Measurements from ENCODE around the gene FAM171A1.
"Not testable (repeated sequence)": the region's sequence is repeated elsewhere in the genome, so short reads cannot be mapped to it uniquely, and the experiment has no call there.

FAM171A1 gene

DNA sequence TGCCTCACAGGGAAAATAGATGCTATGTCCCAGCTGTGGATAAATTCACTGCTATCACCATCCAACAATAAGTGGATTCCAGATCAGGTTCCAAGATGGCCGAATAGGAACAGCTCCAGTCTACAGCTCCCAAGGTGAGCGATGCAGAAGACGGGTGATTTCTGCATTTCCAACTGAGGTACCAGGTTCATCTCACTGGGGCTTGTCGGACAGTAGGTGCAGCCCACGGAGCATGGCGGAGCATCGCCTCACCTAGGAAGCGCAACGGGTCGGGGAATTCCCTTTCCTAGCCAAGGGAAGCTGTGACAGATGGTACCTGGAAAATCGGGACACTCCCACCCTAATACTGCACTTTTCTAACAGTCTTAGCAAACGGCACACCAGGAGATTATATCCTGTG lies 101.3 kb downstream of the FAM171A1 start:
- H3K9ac ChIP-seq (ENCODE audit: low read length); H3K27me3 ChIP-seq (replicated peaks; ENCODE audit: control insufficient read depth, insufficient read depth, low read length); H3K36me3 ChIP-seq (ENCODE audit: control insufficient read depth, insufficient read depth, low read length, severe bottlenecking); H3K4me3 ChIP-seq (ENCODE audit: low read length); DNase-seq (ENCODE audit: low read depth); H3K4me1 ChIP-seq (ENCODE audit: control insufficient read depth, insufficient read depth, low read length); H3K9me3 ChIP-seq (ENCODE audit: control insufficient read depth, low read length): not testable (repeated sequence)

DNA sequence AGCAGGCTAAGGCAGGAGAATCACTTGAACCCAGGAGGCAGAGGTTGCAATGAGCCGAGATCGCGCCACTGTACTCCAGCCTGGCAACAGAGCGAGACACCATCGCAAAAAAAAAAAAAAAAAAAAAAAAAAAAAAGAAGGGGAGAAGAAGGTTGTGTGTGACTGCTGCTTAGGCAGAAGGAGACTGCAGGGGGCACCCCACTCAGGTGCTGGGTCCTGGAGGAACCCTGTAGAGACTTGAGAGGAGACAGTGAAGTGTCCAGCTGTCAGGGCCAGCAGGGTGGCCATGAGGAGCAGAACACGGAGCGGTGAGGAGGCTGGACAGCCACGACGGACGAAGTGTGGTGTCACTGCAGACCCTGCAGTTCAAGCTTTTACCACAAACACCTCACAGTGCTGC lies 103.6 kb downstream of the FAM171A1 start:
- DNase-seq (ENCODE audit: low read depth) = no peak
- peaks cover 4% of the 10 kb centered on the region for H3K36me3 ChIP-seq (ENCODE audit: control insufficient read depth, insufficient read depth, low read length, severe bottlenecking)
- H3K4me3 ChIP-seq (ENCODE audit: low read length) = no peak overlapping the region
- no peaks in the 10 kb centered on the region for H3K4me1 ChIP-seq (ENCODE audit: control insufficient read depth, insufficient read depth, low read length)
- H3K9me3 ChIP-seq (ENCODE audit: control insufficient read depth, low read length) = no peaks in the 10 kb centered on the region
- H3K9ac ChIP-seq (ENCODE audit: low read length) = no peak overlapping the region
- no peaks in the 10 kb centered on the region for H3K27me3 ChIP-seq (replicated peaks; ENCODE audit: control insufficient read depth, insufficient read depth, low read length)

DNA sequence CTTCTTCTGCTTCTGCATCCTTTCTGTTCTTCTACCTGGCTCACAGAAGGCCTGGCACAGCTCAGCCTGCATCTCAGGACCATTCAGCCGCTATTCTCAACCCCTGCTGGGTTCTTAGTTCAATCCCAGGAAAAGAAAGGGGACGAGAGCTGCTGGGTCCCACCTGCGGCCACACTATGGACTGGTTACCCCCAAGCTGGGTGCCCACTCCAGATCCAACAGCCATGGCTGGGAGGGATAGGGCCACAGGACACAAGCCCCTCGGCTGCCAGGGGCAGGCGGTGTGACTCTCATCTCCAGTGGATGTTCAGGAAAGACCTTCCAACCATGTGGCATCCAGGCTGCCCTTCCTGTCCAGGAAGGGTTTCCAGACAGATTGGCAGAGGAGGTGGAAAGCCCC lies 105.0 kb downstream of the FAM171A1 start:
- Histone ChIP-seq H3K9ac (ENCODE audit: low read length) (no peak overlapping the region), H3K36me3 (ENCODE audit: control insufficient read depth, insufficient read depth, low read length, severe bottlenecking) (peaks cover 4% of the 10 kb centered on the region), H3K4me3 (ENCODE audit: low read length) (no peak overlapping the region), H3K9me3 (ENCODE audit: control insufficient read depth, low read length) (no peaks in the 10 kb centered on the region), H3K4me1 (ENCODE audit: control insufficient read depth, insufficient read depth, low read length) (no peaks in the 10 kb centered on the region), H3K27me3 (replicated peaks; ENCODE audit: control insufficient read depth, insufficient read depth, low read length) (no peaks in the 10 kb centered on the region)
- no peak for DNase-seq (ENCODE audit: low read depth)

DNA sequence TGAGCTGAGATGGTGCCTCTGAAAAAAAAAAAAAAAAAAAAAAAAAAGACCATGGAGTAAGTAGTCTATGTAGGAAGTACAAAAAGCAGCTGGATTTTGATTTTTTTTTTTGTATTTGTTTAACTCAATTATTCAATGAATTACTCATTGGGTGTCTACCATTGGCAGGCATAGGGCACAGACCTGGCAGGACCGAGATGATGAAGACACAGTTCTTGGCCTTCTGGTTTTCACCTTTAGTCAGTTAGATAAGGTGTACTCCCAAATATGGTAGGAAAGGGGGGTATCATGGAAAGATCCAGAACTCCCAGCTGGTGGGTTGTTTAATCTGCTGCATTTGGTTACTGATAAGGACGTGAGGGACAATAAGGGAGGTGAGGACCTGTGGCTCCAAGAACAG lies 105.5 kb downstream of the FAM171A1 start:
- no peak for DNase-seq (ENCODE audit: low read depth)
- Histone ChIP-seq H3K9ac (ENCODE audit: low read length) (no peak overlapping the region), H3K36me3 (ENCODE audit: control insufficient read depth, insufficient read depth, low read length, severe bottlenecking) (peaks cover 4% of the 10 kb centered on the region), H3K27me3 (replicated peaks; ENCODE audit: control insufficient read depth, insufficient read depth, low read length) (no peaks in the 10 kb centered on the region), H3K4me1 (ENCODE audit: control insufficient read depth, insufficient read depth, low read length) (no peaks in the 10 kb centered on the region), H3K4me3 (ENCODE audit: low read length) (no peak overlapping the region), H3K9me3 (ENCODE audit: control insufficient read depth, low read length) (no peaks in the 10 kb centered on the region)

DNA sequence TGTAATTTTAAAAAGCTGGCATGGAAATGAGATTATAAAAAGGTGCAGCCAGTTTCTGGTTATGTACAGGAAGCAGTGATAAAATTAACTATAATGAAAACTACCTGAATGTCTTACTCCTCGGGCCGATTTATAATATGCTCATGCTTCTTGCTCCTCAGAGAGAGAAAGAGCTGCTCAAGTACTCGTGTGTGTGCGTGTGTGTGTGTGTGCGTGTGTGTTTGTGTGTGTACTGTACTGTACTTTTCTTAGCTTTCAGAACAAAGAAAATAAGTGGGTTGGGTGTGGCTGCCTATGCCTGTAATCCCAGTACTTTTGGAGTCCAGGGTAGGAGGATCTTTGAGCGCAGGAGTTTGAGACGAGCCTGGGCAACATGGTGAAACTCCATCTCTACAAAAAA lies 106.0 kb downstream of the FAM171A1 start:
- Histone ChIP-seq H3K9ac (ENCODE audit: low read length) (no peak overlapping the region), H3K4me1 (ENCODE audit: control insufficient read depth, insufficient read depth, low read length) (no peaks in the 10 kb centered on the region), H3K27me3 (replicated peaks; ENCODE audit: control insufficient read depth, insufficient read depth, low read length) (no peaks in the 10 kb centered on the region), H3K4me3 (ENCODE audit: low read length) (no peak overlapping the region), H3K9me3 (ENCODE audit: control insufficient read depth, low read length) (no peaks in the 10 kb centered on the region), H3K36me3 (ENCODE audit: control insufficient read depth, insufficient read depth, low read length, severe bottlenecking) (peaks cover 4% of the 10 kb centered on the region)
- DNase-seq (ENCODE audit: low read depth) = no peak

DNA sequence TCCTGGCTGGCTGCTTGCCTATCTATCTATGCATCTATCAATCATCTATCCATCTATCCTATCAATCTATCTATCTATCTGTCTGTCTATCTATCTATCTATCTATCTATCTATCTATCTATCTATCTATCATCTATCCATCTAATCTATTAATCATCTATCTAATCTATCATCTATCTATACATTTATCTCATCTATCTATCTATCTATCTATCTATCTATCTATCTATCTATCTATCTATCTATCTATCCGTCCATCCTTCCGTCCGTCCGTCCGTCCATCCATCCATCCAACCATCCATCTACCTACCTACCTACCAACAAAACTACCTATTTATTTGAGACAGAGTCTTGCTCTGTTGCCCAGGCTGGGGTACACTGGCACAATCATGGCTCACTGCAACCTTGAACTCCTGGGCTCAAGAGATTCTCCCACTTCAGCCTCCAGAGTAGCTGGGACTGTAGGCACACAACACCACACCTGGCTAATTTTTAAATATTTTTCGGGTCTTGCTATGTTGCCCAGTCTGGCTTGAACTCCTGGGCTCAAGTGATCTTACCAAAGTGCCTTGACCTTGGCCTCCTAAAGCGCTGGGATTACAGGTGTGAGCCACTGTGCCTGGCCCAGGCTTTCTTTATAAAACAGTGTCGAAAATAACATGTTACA lies 107.3 kb downstream of the FAM171A1 start:
- H3K4me1 ChIP-seq (ENCODE audit: control insufficient read depth, insufficient read depth, low read length) = no peaks in the 10 kb centered on the region
- no peaks in the 10 kb centered on the region for H3K36me3 ChIP-seq (ENCODE audit: control insufficient read depth, insufficient read depth, low read length, severe bottlenecking)
- H3K9me3 ChIP-seq (ENCODE audit: control insufficient read depth, low read length) = no peaks in the 10 kb centered on the region
- no peak overlapping the region for H3K9ac ChIP-seq (ENCODE audit: low read length)
- no peak for DNase-seq (ENCODE audit: low read depth)
- no peaks in the 10 kb centered on the region for H3K27me3 ChIP-seq (replicated peaks; ENCODE audit: control insufficient read depth, insufficient read depth, low read length)
- no peak overlapping the region for H3K4me3 ChIP-seq (ENCODE audit: low read length)

DNA sequence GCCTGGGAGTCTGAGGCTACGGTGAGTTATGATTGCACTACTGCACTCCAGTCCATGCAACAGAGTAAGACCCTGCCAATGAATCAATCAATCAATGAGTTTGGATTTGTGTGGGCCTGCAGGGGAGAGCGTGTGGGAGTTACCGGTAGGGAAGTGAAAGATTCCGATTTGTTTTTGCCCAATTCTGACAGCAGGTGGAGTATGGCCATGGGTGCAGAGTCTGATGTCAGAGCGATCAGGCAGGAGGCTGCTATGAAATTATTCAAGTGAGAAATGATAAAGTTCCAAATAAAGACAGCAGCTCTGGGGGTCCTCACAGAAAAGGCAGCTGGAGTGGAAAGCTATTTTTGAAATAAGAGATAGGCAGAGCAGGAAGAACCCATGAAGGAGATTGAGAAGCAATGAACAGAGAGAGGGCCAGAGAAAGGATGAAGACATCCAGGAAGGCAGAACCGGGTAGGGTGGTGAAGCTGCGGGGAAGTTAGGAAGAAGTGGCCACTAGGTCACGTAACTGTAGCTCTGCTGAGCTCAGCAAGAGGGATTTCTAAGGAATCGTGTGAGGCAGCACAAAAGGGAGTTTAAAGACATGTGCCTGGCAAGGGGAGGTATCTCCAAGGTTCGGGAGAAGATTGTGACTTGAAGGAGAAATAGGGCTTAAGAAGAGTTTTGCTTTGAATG lies 108.9 kb downstream of the FAM171A1 start:
- Histone ChIP-seq H3K9ac (ENCODE audit: low read length) (no peak overlapping the region), H3K27me3 (replicated peaks; ENCODE audit: control insufficient read depth, insufficient read depth, low read length) (no peaks in the 10 kb centered on the region), H3K4me1 (ENCODE audit: control insufficient read depth, insufficient read depth, low read length) (no peaks in the 10 kb centered on the region), H3K4me3 (ENCODE audit: low read length) (no peak overlapping the region), H3K36me3 (ENCODE audit: control insufficient read depth, insufficient read depth, low read length, severe bottlenecking) (no peaks in the 10 kb centered on the region), H3K9me3 (ENCODE audit: control insufficient read depth, low read length) (no peaks in the 10 kb centered on the region)
- DNase-seq (ENCODE audit: low read depth) = peak; percentile 20

DNA sequence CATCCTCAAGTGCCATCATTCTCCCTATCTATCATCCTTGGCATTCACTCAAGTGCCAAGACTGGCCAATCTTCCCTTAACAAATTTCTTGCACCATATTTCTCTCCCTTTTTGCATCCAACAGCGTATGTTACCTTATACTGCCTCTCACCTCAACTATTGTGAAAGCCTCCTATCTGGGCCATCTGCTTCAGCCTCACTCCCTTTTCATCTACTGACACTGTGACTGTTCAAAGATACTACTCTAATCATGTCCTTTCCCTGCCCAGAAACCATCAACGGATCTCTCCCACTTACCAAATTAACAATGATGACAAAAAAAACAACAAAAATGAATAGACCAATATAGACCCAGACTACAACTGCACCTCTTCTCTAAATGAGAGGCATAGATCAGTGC lies 112.0 kb downstream of the FAM171A1 start:
- Histone ChIP-seq H3K9me3 (ENCODE audit: control insufficient read depth, low read length) (no peaks in the 10 kb centered on the region), H3K27me3 (replicated peaks; ENCODE audit: control insufficient read depth, insufficient read depth, low read length) (no peaks in the 10 kb centered on the region), H3K36me3 (ENCODE audit: control insufficient read depth, insufficient read depth, low read length, severe bottlenecking) (no peaks in the 10 kb centered on the region), H3K4me3 (ENCODE audit: low read length) (no peak overlapping the region), H3K9ac (ENCODE audit: low read length) (no peak overlapping the region), H3K4me1 (ENCODE audit: control insufficient read depth, insufficient read depth, low read length) (no peaks in the 10 kb centered on the region)
- no peak for DNase-seq (ENCODE audit: low read depth)

DNA sequence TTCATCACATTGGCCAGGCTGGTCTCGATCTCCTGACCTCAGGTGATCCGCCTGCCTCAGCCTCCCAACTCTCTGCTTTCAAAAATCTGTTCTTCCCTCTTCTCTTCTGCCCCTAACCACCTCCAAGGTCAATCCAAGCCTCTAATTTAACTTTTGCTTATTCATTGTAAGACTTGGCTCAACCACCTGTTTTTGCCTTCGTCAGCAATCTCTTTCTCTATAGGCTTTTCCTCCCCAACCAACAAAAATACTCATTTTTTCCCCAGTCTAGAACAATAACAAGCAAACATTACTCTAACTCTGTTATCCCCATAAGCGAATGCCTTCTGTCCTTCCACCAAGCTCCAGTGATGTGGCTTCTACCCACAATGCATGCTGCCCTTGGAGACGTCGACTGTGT lies 112.8 kb downstream of the FAM171A1 start:
- H3K36me3 ChIP-seq (ENCODE audit: control insufficient read depth, insufficient read depth, low read length, severe bottlenecking) = no peaks in the 10 kb centered on the region

DNA sequence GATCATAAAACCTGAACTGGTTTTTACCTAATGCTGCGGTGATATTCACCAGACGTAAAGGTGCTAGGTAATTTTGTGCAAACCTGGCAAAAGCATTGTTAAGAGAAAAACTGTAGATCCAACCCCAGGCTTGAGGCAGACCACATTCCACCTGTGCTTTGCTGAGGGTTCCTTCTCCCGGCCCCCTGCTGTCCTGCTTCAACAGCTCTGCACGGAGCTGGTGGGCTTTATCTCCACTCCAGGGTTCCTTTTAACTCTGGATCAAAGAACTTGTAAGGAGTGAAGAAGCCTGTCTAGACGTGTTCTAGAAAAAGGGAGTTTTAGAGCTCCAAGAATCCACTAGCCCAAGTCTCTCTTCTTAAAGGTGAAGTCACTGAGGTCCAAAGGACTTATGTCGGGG lies 115.1 kb downstream of the FAM171A1 start:
- DNase-seq (ENCODE audit: low read depth) = no peak
- Histone ChIP-seq H3K4me3 (ENCODE audit: low read length) (no peak overlapping the region), H3K9me3 (ENCODE audit: control insufficient read depth, low read length) (no peaks in the 10 kb centered on the region), H3K27me3 (replicated peaks; ENCODE audit: control insufficient read depth, insufficient read depth, low read length) (no peaks in the 10 kb centered on the region), H3K4me1 (ENCODE audit: control insufficient read depth, insufficient read depth, low read length) (peaks cover 2% of the 10 kb centered on the region), H3K36me3 (ENCODE audit: control insufficient read depth, insufficient read depth, low read length, severe bottlenecking) (no peaks in the 10 kb centered on the region), H3K9ac (ENCODE audit: low read length) (no peak overlapping the region)

More for the DNA sequence above, 112.8 kb downstream of the FAM171A1 start:
- Histone ChIP-seq H3K27me3 (replicated peaks; ENCODE audit: control insufficient read depth, insufficient read depth, low read length) (no peaks in the 10 kb centered on the region), H3K9me3 (ENCODE audit: control insufficient read depth, low read length) (no peaks in the 10 kb centered on the region), H3K9ac (ENCODE audit: low read length) (no peak overlapping the region), H3K4me1 (ENCODE audit: control insufficient read depth, insufficient read depth, low read length) (no peaks in the 10 kb centered on the region), H3K4me3 (ENCODE audit: low read length) (no peak overlapping the region)
- no peak for DNase-seq (ENCODE audit: low read depth)

DNA sequence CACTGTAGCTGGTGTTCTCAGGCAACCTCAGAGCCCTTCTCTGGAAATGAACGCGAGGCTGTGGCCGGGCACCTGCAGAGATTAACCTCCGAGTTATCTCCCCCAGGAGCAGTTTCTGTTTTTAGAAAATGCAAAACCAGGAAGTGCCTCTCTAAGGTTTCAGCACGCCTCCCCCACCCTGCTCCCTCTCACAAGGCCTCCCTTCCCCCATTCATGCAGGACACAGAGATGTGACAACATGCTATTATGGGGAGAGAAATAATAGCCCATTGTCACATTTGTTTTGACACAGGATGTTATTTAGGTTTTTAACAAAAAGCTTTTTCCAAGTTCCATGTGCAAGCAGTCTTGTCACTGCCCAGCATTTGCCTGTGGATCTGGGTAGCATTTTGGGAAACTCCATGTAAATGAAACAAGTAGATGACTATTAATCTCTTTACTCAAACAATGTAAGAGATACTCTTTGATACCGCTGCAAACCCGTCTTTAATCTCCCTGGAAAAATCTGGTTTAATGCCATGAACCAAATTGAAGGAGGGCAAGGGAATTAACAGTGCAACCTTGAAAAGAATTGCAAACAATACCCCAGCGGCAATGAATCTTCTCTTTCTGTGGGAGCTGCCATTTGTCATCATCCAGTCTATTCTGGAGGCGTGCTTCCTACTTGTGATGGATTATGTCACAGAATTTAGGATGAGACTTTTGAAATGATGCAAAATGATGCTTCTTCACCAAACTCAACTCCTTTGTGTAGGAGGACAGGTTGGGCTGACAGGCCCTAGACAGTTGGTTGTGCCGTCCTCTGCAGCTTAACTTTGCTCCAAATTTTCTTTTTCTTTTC lies 116.1 kb downstream of the FAM171A1 start:
- Histone ChIP-seq H3K9ac (ENCODE audit: low read length) (no peak overlapping the region), H3K4me3 (ENCODE audit: low read length) (no peak overlapping the region), H3K27me3 (replicated peaks; ENCODE audit: control insufficient read depth, insufficient read depth, low read length) (no peaks in the 10 kb centered on the region), H3K36me3 (ENCODE audit: control insufficient read depth, insufficient read depth, low read length, severe bottlenecking) (no peaks in the 10 kb centered on the region), H3K4me1 (ENCODE audit: control insufficient read depth, insufficient read depth, low read length) (peaks cover 5% of the 10 kb centered on the region), H3K9me3 (ENCODE audit: control insufficient read depth, low read length) (no peaks in the 10 kb centered on the region)
- DNase-seq (ENCODE audit: low read depth) = no peak
